Mesothelial cell of epicardium (in vitro differentiated cells): Measurements from ENCODE around the gene ULK4. TPM values are rescaled to one million over a fixed set of nuclear protein-coding genes. Genes with fewer than 3 reads are reported as not detected.

Source experiments
- DNase-seq, 2 experiments: peaks; one replicate each; pipeline ENCODE4 v3.0.0; 2021; ENCODE audit warnings: low spot score in 2 of 2; ENCODE audit not compliant: unreplicated experiment in 2 of 2
- H3K27ac Mint-ChIP-seq: 2 replicates; pipeline ENCODE4 v1.8.0; 2021; ENCODE audit warnings: mixed read lengths
- H3K27me3 Mint-ChIP-seq: 2 replicates; pipeline ENCODE4 v1.8.0; 2021; ENCODE audit warnings: low read depth, mixed read lengths
- H3K36me3 Mint-ChIP-seq: 2 replicates; pipeline ENCODE4 v1.8.0; 2021; ENCODE audit warnings: mixed read lengths
- H3K4me1 Mint-ChIP-seq: 2 replicates; pipeline ENCODE4 v1.8.0; 2021; ENCODE audit warnings: mixed read lengths
- H3K4me3 Mint-ChIP-seq: 2 replicates; pipeline ENCODE4 v1.8.0; 2021; ENCODE audit warnings: mild to moderate bottlenecking, moderate library complexity, mixed read lengths
- H3K9me3 Mint-ChIP-seq: 2 replicates; pipeline ENCODE4 v1.8.0; 2021; ENCODE audit warnings: mixed read lengths
- CTCF ChIP-seq: fragments of 200-600 bp; sonication (generic); IDR thresholded peaks from one replicate; pipeline ENCODE4 v1.5.0; 2021; ENCODE audit warnings: antibody characterized with exemption; ENCODE audit not compliant: unreplicated experiment
- total RNA-seq: library from RNA; stranded (reverse); gene quantifications from 3 replicates; pipeline ENCODE4 v1.2.1, GENCODE V29; 2021

The ULK4 gene
- total RNA-seq, 1 donor from 2014 or later = 10.7 TPM

GRCh38 chr3:41198526-41198925 lies 763.4 kb downstream of the ULK4 start:
- H3K27me3 Mint-ChIP-seq = no peaks in the 10 kb centered on the region
- H3K27ac Mint-ChIP-seq = peak overlapping the region; percentile 87
- peak overlapping the region; percentile 84 for H3K4me3 Mint-ChIP-seq
- no peaks in the 10 kb centered on the region for H3K36me3 Mint-ChIP-seq
- peaks cover 31% of the 10 kb centered on the region for H3K4me1 Mint-ChIP-seq
- no peaks in the 10 kb centered on the region for H3K9me3 Mint-ChIP-seq
- no peak for DNase-seq
- TF ChIP-seq CTCF = no peak

- DNase-seq = no peak
- no peak overlapping the region for H3K27ac Mint-ChIP-seq
- H3K27me3 Mint-ChIP-seq = no peaks in the 10 kb centered on the region
- no peaks in the 10 kb centered on the region for H3K9me3 Mint-ChIP-seq
- TF ChIP-seq CTCF = no peak
- H3K4me1 Mint-ChIP-seq = peaks cover 28% of the 10 kb centered on the region
- H3K36me3 Mint-ChIP-seq = no peaks in the 10 kb centered on the region
- peak overlapping the region; percentile 84 for H3K4me3 Mint-ChIP-seq
Observed at GRCh38 chr3:41198046-41198445, 763.9 kb downstream of the ULK4 start.

Other genes starting within 250 kb of the ULK4 start
- gene TRAK1, start 129.3 kb upstream of the ULK4 start, total RNA-seq = 49.0 to 50.7 TPM (median 50.3 TPM) in 3 replicates